Measurements from ENCODE around the gene ILF2.
"Not testable (repeated sequence)": the region's sequence is repeated elsewhere in the genome, so short reads cannot be mapped to it uniquely, and the experiment has no call there.

The ILF2 gene

GRCh38 chr1:153679337-153680119 is 8.7 kb upstream of the ILF2 start:
- no peak for DNase-seq

- DNase-seq, result no peak
These were observed 7.9 kb upstream of the ILF2 start, which contains the start of gene NPR1 for GRCh38 chr1:153678519-153679336. Gene NPR1 (plus strand): TSS chr1:153678688. CDS start chr1:153679109, 421 bp downstream.

GRCh38 chr1:153677718-153678518 is 7.1 kb upstream of the ILF2 start:
- DNase-seq, result peak; percentile 21

- no peak for DNase-seq
These were observed 2.7 kb upstream of the ILF2 start for GRCh38 chr1:153673511-153673910.

- DNase-seq, result not testable (repeated sequence)
These were observed 998 bp upstream of the ILF2 start for GRCh38 chr1:153671628-153672353.

GRCh38 chr1:153670257-153670858 is 435 bp downstream of the ILF2 start:
- no peak for DNase-seq

- no peak for DNase-seq
These were observed 1.2 kb downstream of the ILF2 start for GRCh38 chr1:153669606-153670005.

GRCh38 chr1:153668672-153669071 is 2.1 kb downstream of the ILF2 start:
- not testable (repeated sequence) for DNase-seq

GRCh38 chr1:153667439-153667838 is 3.4 kb downstream of the ILF2 start:
- DNase-seq, result no peak

- DNase-seq, result no peak
These were observed 7.6 kb downstream of the ILF2 start for GRCh38 chr1:153663211-153663610.

- DNase-seq, result no peak
These were observed 8.5 kb downstream of the ILF2 start for GRCh38 chr1:153662269-153662668.

GRCh38 chr1:153661111-153661708 is 9.6 kb downstream of the ILF2 start:
- DNase-seq, result no peak

- no peak for DNase-seq
These were observed 11.1 kb downstream of the ILF2 start for GRCh38 chr1:153659656-153660055.

GRCh38 chr1:153659175-153659534 is 11.6 kb downstream of the ILF2 start:
- DNase-seq, result no peak

- peak; percentile 86 for DNase-seq
These were observed 12.2 kb downstream of the ILF2 start, which contains the start of gene SNAPIN for GRCh38 chr1:153658400-153659174. Gene SNAPIN (plus strand): TSS chr1:153658703. CDS start chr1:153658744, 41 bp downstream.

GRCh38 chr1:153655333-153655732 is 15.5 kb downstream of the ILF2 start:
- no peak for DNase-seq

- DNase-seq, result no peak
These were observed 17.8 kb downstream of the ILF2 start for GRCh38 chr1:153652805-153653500.

- DNase-seq, result no peak
These were observed 19.0 kb downstream of the ILF2 start for GRCh38 chr1:153651771-153652170.

GRCh38 chr1:153649863-153650235 is 20.9 kb downstream of the ILF2 start:
- DNase-seq, result no peak

Measured in effector CD4-positive, alpha-beta T cell (primary cell).